Activated gamma-delta T cell (primary cell): ENCODE results near the gene ZDHHC11B.
"Not testable (repeated sequence)": the region's sequence is repeated elsewhere in the genome, so short reads cannot be mapped to it uniquely, and the experiment has no call there.

Experiments
- DNase-seq: peaks from one replicate; lab custom pipeline; 2025; lab: John Stamatoyannopoulos, UW

Gene ZDHHC11B

DNA sequence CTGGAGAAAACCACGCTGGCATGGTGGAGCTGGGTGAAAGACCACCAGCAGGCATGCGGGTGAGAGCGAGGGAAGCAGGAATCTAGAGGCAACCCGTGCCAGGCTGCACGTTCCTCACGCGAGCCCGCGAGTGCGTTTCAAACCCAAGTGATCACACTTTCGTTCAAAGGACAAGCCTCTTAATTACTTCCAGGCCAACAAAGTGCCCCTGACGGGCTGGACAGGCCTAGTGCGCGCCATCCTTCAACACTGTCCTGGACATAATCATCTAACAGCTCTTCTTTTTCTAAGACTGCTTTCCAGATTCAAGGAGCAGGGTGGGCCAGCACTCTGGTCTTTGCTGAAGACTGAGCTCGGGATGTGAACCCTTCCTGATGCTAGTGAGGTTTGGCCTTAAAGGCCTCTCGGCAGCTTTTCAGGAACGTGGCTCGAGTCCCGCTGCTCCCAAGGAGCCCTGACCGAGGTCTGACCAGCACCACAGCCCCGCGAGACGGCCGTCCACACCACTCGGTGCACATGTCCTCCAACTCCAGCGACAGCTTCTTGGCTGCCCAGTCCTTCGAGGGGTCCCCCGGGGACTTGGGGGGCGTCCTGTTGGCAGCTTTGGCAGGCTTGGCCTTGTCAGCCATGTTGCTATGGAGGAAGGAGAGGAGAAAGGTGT is 14.9 kb downstream of the ZDHHC11B start:
- not testable (repeated sequence) for DNase-seq

DNA sequence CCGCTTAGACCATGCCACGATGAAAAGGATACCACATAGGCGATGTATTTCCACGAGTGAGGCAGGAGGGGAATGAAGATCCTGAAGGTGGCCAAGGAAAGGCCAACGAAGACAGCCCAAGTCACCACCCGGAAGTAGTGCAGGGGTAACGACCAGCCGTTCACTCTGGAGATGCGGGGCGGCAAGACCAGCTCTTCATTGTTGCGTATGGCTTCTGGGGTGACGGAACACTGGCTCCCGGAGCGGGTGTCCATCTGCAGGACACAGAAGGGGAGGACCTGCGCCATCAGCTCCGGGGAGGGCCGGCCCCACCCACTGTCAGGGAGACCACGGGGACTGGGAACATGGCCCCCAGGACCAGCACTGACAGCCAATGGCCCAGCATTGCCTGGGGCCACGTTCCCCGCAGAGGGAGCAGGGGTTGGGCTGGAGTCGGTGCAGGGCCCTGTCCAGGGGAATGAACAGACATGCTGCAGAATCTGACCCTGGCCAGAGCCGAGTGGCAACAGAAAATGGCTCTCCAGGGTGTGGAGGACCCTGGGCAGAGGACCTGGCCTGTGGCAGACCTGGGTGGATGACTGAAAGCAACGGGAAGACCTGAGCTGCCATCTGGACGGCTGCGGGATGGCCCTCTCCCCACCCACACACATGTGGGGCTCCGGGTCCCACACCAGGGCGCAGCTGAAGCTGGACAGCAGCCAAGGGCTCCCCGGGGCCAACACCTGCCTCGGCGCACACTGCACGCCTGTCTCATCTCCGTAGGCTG is 17.7 kb downstream of the ZDHHC11B start:
- no peak for DNase-seq

DNA sequence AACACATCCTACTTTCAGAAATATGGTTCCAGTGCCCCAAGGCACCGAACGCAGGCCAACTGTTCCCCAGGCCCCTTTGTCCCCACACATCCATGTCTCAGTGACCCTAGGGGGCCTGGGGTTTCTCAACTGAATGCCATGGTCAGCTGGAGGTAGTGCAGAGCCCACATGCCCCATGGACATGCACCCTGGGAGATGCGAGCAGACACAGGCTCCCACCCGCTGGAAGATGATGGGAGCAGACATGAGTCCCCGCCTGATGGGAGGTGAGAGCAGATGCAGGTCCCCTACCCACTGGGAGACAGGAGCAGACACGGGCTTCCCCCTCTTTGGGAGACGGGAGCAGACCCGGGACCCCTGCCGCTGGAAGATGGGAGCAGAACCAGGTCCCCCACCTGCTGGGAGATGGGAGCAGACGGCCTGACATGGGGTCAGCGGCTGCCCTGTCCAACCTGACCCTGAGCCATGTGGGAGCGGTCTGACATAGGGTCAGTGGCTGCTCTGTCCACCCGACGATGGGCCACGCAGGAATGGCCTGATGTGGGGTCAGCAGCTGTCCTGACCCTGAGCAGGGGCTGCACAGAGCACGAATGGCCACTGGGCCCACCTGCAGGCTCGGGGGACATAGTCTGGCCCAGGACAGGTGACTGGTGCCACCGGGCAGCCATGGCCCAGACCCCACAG is 18.4 kb downstream of the ZDHHC11B start:
- no peak for DNase-seq

DNA sequence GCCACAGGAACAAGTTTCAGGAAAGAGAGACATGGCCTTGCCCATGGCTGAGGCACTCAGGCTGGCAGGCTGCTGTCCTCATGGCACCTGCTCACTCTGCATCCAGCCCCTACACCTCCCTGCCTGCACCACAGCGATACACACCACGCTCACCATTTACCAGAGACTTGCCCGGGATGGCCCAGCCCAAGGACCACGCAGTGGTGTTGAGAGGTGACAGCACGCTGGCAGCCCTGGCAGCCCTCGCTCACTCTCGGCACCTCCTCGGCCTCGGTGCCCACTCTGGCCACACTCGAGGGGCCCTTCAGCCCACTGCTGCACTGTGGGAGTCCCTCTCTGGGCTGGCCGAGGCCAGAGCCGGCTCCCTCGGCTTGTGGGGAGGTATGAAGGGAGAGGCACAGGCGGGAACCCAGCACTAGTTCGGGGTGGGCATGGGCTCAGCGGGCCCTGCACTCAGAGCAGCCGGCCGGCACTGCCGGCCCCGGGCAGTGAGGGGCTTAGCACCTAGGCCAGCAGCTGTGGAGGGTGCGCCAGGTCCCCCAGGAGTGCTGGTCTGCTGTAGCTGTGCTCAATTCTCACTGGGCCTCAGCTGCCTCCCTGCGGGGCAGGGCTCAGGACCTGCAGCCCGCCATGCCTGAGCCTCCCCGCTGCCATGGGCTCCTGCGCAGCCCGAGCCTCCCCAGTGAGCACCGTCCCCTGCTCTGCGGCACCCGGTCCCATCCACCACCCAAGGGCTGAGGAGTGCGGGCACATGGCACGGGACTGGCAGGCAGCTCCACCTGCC is 20.3 kb downstream of the ZDHHC11B start:
- DNase-seq, result no peak

DNA sequence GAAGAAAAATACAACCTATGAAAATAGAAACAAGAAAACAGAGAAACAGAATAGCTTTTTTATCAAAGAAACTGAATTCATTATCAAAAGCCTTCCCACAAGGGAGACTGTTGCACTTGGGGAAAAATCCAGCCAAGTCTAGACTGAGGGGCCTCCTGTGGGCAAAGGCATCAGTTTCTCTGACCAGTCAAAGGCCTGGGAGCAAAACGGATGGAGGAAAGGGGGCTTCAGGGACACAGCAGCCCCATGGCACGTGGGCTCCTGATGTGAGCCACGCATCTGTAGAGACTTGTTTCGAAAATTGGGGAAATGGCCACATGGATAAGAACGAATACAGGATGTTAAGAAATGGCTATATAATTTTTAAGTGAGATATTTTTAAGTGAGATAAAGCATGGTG is 21.1 kb downstream of the ZDHHC11B start:
- DNase-seq, result no peak

DNA sequence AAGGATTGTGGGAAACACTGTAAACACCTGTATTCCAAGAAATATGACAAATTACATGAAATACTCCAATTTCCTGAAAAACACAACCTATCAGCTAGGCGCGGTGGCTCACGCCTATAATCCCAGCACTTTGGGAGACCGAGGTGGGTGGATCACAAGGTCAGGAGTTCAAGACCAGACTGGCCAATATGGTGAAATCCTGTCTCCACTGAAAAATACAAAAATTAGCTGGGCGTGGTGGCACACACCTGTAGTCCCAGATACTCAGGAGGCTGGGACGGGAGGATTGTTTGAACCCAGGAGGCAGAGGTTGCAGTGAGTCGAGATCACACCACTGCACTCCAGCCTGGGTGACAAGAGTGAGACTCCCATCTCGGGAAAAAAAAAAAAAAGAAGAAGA is 21.5 kb downstream of the ZDHHC11B start:
- not testable (repeated sequence) for DNase-seq

DNA sequence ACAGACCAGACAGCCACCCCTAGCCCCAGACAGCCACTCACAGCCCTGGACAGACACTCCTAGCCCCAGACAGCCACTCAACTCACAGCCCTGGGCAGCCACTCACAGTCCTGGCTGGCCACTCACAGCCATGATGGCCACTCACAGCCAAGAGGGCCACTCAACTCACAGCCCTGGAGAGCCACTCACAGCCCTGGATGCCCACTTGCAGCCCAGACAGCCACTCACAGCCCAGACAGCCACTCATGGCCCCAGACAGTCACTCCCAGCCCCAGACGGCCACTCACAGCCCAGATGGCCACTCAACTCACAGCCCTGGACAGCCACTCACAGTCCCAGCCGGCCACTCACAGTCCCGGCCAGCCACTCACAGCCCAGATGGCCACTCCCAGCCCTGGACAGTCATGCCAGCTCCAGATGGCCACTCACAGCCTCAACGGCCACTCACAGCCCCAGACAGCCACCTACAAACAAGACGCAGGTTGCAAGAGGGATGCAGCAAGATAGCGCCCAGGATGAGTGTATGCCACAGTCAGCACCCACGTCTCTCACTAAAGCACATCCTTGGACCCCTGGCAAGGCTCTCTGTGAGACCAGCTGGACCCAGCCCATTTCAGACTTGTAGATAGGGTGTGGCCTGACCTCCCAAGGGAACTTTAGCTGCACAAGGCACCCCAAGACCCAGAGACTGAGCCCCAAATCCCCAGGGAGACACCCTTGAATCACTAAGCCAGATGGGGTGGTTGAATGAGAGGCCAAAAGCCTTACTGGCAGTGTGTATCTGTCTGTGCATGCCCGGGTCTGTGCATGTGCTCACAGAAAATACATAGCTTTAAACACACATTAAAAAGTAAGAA is 22.4 kb downstream of the ZDHHC11B start:
- DNase-seq, result no peak

DNA sequence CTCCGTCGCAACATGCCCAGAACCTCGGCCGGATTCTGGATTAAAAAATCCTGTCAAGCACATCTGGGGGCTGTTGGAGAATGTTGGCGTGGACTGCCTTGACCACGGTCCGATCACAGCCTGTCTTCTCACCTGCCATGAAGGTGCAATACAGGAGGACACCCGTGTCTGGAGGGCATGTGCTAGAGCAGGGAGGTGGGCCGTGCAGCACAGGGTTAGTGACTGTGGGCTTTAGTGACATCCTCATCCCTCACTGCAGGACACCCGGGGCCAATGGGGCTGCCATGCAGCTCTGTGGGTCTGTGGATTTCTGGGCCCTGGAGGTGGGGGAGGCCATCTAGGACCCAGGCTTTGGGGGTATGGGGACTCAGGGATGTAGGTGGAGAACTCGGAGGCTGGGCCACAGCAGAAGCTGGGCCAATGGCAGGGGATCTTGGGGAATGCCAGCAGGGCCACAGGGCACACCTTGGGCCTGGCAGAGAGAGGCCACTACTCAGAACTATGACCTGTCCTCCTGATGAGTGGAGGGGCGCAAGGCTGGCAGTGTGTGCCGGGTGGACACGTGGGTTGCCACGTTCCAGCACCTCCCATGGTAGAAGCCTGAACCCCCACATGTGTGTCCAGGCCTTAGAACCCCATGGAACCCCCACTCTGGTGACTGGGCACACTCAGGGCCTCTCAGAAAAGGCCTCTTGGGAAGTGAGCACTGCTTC is 23.3 kb downstream of the ZDHHC11B start:
- DNase-seq, result no peak

DNA sequence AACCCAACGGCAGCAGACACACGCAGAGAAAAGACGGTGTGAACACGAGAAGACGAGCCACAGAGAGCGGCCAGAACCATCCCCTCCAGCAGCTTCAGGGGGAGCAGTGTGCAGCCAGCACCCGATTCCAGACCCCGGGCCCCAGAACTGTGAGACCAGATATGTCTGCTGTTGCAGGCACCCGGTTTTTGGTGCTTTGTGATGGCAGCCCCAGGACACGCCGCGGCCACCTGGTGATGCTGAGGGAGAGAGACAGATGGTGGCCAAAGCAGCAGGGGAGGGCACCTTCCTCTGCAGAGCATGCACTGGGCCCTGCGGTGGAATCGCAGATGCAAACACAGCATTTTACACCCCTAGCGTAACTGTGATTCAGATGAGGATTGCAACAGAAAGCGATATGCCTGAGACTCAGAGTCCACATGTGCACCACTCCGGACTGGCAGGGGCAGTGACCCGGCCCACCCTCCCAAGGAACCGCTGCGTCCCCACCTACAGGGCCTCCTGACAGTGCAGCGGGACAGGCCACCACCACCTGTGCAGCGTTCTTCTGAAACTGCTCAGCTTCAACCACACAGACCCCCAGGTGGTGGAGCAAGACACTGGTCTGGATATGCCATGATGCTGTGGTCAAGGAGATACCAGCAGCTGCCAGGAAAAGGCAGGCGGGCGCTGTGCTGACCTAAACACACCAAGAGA is 24.0 kb downstream of the ZDHHC11B start:
- no peak for DNase-seq

DNA sequence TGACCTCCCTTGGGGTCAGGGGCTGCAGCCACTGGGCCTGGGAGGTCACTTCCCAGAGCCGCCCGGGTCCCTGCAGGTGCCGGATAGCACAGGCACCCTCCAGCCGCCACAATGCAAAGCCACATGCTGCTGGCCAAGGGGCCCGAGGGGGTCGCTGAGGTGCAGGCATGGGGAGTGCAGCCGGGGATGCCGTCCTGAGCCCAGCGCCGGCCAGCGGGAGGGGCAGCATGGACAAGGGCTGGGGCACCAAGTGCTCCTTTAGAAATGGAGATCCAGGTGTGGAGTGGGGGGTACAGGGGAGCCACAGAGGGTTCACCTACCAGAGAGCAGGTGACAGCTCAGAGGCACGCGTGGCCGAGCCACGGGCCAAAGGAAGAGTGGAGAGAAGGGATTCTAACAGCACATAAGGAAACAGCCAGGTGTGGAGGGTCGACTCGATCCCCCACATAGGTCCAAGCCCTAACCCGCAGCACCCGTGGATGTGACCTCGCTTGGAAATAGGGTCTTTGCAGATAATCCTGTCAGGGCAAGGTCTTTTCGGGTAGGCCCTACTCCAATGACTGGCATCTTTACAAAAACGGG is 24.7 kb downstream of the ZDHHC11B start:
- no peak for DNase-seq

DNA sequence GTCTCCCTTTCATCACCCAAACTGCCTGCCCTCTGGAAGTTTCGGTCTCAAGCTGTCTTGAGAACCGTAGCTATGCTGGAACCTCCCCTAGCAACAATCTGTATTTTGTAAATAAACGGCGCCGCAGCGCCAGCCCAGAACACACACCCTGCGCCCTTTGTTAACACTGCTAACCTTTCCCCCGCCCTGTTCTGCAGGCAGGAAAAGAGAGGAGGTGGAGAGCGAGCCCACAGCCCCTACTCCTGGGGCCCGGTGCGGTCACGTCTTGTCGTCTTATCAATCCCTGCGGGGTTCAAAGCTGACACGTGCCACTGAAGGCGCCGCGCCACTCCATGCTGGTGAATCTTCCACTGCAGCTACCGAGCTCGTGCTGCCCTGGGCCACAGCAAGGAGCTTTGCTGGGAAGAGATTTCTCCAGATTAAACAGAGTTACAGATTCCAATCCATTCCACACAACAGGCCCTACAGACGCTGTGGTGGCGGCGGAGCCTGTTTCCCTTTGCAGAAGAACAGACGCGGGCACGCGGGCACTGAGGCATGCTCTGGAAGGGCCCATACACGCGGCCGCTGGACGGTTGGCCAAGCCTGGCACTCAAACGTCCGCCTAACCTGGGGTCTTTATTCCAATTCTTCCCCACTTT is 25.3 kb downstream of the ZDHHC11B start:
- no peak for DNase-seq

DNA sequence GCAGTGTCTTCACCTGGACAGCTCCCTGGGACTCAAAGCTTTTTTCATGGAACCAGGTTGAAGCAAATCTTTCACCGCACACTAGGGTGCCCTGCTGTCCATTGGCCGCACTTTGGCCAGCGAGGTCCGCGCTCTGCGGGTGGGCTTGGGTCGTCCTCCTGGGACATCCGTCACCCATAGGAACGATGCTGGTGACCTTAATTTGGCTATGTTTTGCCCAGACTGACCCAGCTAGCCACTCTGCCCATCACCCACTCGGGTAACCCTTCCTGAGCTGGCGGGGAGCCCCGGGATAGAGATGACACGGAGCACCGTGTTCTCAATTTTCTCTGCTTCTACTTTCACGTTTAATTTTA is 25.9 kb downstream of the ZDHHC11B start:
- no peak for DNase-seq

DNA sequence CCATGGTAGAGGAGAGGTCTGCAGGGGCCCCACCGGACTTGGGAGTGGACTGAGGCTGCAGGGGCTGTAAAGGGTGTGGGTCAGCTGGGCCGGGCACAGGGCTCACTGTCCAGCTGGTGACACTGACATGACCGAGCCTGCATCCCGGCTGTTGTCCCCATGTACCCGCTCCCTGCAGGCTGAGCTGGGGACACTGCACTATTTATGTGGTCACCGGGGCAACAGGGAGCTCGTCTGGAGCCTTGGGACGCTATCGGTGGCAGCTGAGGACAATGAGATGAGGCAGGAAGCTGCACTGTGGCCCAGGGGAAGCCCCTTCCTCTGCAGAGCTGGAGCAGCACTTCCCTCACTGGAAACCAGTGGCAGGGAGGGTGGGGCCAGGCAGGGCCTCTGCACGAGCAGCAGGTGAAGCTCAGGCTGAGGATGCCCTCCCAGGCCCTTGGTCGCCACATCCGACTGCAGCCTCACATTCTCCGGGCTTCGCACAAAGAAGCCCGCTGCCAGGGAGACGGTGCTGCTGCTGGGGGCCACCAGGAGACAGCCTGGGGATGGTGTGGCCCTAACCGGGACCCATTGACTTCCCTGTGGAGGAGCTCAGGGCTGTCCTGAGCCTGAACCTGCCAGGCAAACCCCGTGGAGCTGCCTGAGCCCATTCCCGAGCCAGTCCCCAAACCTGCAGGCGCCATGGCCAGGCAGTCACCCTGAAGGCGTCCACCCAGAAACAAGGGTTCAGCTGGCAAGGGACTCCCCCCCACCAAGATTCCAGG is 26.4 kb downstream of the ZDHHC11B start:
- DNase-seq, result no peak

DNA sequence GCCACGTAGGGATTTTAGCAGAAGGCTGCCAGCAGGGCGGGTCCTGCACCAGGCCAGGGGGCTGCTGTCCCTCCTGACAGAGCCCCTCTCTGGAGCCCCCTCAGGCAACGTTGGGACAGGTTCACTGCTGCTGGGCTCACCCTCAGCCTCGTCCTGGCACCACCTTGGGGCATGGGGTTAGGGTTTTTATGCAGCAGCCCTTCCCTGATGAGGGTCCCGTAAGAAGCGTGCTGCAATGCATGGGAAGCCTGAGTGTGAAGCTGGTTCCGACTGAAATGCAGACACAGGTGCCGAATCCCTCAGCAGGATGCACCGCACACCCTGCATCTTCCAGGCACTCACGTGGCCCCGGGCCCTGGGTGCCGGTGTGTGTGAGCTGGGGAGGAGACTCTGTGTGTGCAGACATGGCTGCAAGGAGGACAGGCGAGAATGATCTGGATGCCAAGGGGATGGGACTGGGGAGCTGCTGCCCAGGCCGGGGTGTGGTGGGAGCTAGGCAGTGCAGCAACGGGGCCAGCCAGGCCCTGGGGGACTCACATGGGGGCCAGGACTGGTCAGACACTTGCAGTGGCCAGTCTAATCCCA is 27.1 kb downstream of the ZDHHC11B start:
- DNase-seq, result no peak

DNA sequence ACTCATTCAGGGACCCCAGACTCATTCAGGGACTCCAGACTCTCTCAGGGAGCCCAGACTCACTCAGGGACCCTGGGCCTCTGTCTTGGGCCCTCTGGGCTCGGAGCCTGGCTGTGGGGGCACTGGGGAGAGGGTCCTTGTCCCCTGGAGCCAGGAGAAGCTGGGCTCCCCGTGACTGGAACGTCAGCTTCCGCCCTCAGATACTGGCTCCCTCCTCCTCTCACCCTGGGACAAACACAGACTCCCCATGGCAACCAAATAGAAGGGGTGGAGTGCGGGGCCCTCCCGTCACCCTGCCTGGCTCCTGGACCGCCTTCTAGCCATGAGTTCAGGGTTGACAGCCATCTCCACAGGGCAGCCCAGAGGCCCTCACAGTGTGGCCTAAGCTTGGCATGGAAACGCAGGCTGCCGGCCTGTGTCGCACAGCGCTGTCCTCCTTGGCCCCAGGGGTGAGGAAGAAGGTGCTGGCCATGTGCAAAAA is 27.6 kb downstream of the ZDHHC11B start:
- DNase-seq, result no peak

DNA sequence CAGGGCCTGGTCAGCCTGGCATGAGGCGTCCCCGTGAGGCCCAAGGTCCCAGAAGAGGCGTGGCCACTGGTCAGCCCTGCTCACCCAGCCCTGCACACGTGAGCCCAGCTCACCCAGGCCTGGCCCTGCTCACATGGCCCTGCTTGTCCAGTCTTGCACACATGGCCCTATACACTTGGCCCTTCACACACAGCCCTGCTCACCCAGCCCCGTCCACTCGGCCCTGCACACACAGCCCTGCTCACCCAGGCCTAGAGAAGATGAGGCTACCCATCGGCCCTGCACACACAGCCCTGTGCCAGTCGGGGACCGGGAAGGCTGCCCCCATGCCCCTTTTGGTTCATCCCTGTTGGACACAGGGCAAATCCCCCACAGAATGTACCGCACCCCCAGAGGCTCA is 28.4 kb downstream of the ZDHHC11B start:
- no peak for DNase-seq

DNA sequence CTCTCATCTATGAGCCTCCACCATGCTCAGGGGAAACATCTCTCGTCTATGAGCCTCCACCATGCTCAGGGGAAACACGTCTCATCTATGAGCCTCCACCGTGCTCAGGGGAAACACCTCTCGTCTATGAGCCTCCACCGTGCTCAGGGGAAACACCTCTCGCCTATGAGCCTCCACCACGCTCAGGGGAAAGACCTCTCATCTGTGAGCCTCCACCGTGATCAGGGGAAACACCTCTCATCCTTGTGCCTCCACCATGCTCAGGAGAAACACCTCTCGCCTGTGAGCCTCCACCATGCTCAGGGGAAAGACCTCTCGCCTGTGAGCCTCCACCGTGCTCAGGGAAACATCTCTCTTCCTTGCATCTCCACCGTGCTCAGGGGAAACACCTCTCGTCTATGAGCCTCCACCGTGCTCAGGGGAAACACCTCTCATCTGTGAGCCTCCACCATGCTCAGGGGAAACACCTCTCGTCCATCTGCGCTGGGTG is 30.3 kb downstream of the ZDHHC11B start:
- not testable (repeated sequence) for DNase-seq
